Endothelial cell of umbilical vein (primary cell): ENCODE data around the gene RETREG2. TPM values are rescaled to one million over a fixed set of nuclear protein-coding genes. Genes with fewer than 3 reads are reported as not detected.

Experiments used
- BruUV-seq: library from RNA; stranded (reverse); fragments of 400-500 nt; replicated peaks from 2 replicates; lab custom pipeline; 2021; lab: Mats Ljungman, UMichigan
- CTCF ChIA-PET: fragments of 300-600, 350-600 bp; sonication (Branson Sonifier 250); formaldehyde crosslinking; loops from one replicate; lab custom pipeline; 2021; ENCODE audit warnings: antibody characterized with exemption, inconsistent platforms; lab: Charles Lee
- POLR2A ChIA-PET: fragments of 300-600, 350-600 bp; sonication (Branson Sonifier 250); formaldehyde crosslinking; loops from one replicate; lab custom pipeline; 2021; ENCODE audit warnings: antibody characterized with exemption, inconsistent platforms; lab: Charles Lee
- DNase-seq: peaks from one replicate; pipeline ENCODE4 v3.0.0-alpha.2; 2011; ENCODE audit warnings: low read depth, low spot score
- FAIRE-seq: peaks from 2 replicates; lab custom pipeline; 2011; peaks lifted over from hg19 to GRCh38; lab: Jason Lieb, UNC
- H2AFZ ChIP-seq: 2 replicates; pipeline ENCODE4 v1.6.0; 2012; ENCODE audit warnings: low read depth, low read length, control low read depth, inconsistent platforms
- H3K27ac ChIP-seq: 2 replicates; pipeline ENCODE4 v1.5.1; 2011; ENCODE audit warnings: low read depth, mild to moderate bottlenecking, control low read depth, low read length, moderate library complexity; ENCODE audit not compliant: insufficient read depth
- H3K27me3 ChIP-seq, 2 experiments: 2 replicates each; pipeline versions ENCODE4 v1.6.0 to v1.6.1; 2011; ENCODE audit warnings: low read length in 2 of 2, mixed read lengths in 1 of 2; ENCODE audit not compliant: control insufficient read depth in 2 of 2, insufficient read depth in 2 of 2
- H3K36me3 ChIP-seq, 2 experiments: 2 replicates in 1 of 2; 3 replicates in 1 of 2; pipeline ENCODE4 v1.5.1; 2011; ENCODE audit warnings: low read length in 2 of 2, mild to moderate bottlenecking in 1 of 2, moderate library complexity in 1 of 2; ENCODE audit not compliant: control insufficient read depth in 2 of 2, insufficient read depth in 2 of 2; ENCODE audit errors: extremely low read depth in 1 of 2
- H3K4me1 ChIP-seq: 3 replicates; pipeline ENCODE4 v1.5.1; 2011; ENCODE audit warnings: mild to moderate bottlenecking, low read length; ENCODE audit not compliant: control insufficient read depth, insufficient read depth; ENCODE audit errors: extremely low read depth
- H3K4me2 ChIP-seq: 2 replicates; pipeline ENCODE4 v1.6.1; 2011; ENCODE audit warnings: low read length, control low read depth, mixed read lengths; ENCODE audit not compliant: insufficient read depth
- H3K4me3 ChIP-seq, 3 experiments: fragments of 200-600 bp in 1 of 3; sonication (generic), shearing (Covaris generic) in 1 of 3; replicated peaks in 1 of 3; 2 replicates each; pipeline ENCODE4 v1.5.1; 2011 to 2016; ENCODE audit warnings: control low read depth in 3 of 3, low read length in 3 of 3, mild to moderate bottlenecking in 2 of 3, inconsistent platforms in 1 of 3, low read depth in 1 of 3, moderate library complexity in 1 of 3; ENCODE audit not compliant: insufficient read depth in 1 of 3
- H3K79me2 ChIP-seq: 2 replicates; pipeline ENCODE4 v1.6.0; 2012; ENCODE audit warnings: low read length, inconsistent platforms; ENCODE audit not compliant: control insufficient read depth, insufficient read depth
- H3K9ac ChIP-seq: replicated peaks from 2 replicates; pipeline ENCODE3; 2011; ENCODE audit warnings: low read length, control low read depth; ENCODE audit not compliant: insufficient read depth; ENCODE audit errors: extremely low read depth
- H3K9me1 ChIP-seq: replicated peaks from 3 replicates; pipeline ENCODE4 v1.6.0; 2011; ENCODE audit warnings: mild to moderate bottlenecking, low read length; ENCODE audit not compliant: control insufficient read depth, insufficient read depth; ENCODE audit errors: extremely low read depth
- H3K9me3 ChIP-seq: replicated peaks from 2 replicates; pipeline ENCODE4 v1.5.1; 2012; ENCODE audit warnings: low read length, inconsistent platforms; ENCODE audit not compliant: control insufficient read depth, insufficient read depth
- H4K20me1 ChIP-seq: replicated peaks from 2 replicates; pipeline ENCODE3; 2011; ENCODE audit warnings: mild to moderate bottlenecking, low read length; ENCODE audit not compliant: control insufficient read depth, insufficient read depth; ENCODE audit errors: extremely low read depth
- CTCF ChIP-seq, 2 donors: IDR thresholded peaks; 1 replicate in 1 of 2; 2 replicates in 1 of 2; pipeline ENCODE4 v1.5.1; 2011; ENCODE audit warnings: low read length in 2 of 2, mild to moderate bottlenecking in 2 of 2, moderate library complexity in 2 of 2, control low read depth in 1 of 2, inconsistent platforms in 1 of 2, low read depth in 1 of 2; ENCODE audit not compliant: insufficient read depth in 1 of 2; ENCODE audit errors: extremely low read depth in 1 of 2
- EZH2 ChIP-seq: IDR thresholded peaks from 2 replicates; pipeline ENCODE4 v1.6.1; 2012; ENCODE audit warnings: borderline replicate concordance, low read depth, mild to moderate bottlenecking, moderate library complexity, low read length, inconsistent platforms; ENCODE audit not compliant: severe bottlenecking
- FOS ChIP-seq: IDR thresholded peaks from 2 replicates; pipeline ENCODE4 v1.6.1; 2011; ENCODE audit warnings: mild to moderate bottlenecking, low read length, moderate library complexity, borderline replicate concordance; ENCODE audit not compliant: insufficient read depth
- GATA2 ChIP-seq: IDR thresholded peaks from 2 replicates; pipeline ENCODE4 v1.7.0; 2011; ENCODE audit warnings: low read depth, mild to moderate bottlenecking, moderate library complexity, mixed read lengths, low read length; ENCODE audit not compliant: insufficient read length, insufficient read depth
- JUN ChIP-seq: IDR thresholded peaks from 2 replicates; pipeline ENCODE4 v1.6.1; 2011; ENCODE audit warnings: borderline replicate concordance, low read depth; ENCODE audit not compliant: insufficient read length, insufficient read depth
- MYC ChIP-seq: IDR thresholded peaks from one replicate; pipeline ENCODE4 v1.6.1; 2011; ENCODE audit warnings: mild to moderate bottlenecking, low read depth, low read length
- POLR2A ChIP-seq: IDR thresholded peaks from 2 replicates; pipeline ENCODE4 v1.6.1; 2012; ENCODE audit warnings: low read depth, mild to moderate bottlenecking, control low read depth, low read length
- POLR2AphosphoS5 ChIP-seq: IDR thresholded peaks from 2 replicates; pipeline ENCODE4 v1.6.1; 2012; ENCODE audit warnings: low read depth, mild to moderate bottlenecking, control low read depth, low read length, moderate library complexity; ENCODE audit not compliant: insufficient read depth
- dilution Hi-C: fragments of 300-500 bp; cut with MboI; formaldehyde crosslinking; loops from one replicate; pipeline ENCODE4 v1.15.0; 2019; ENCODE audit warnings: low sequenced_read_pairs; ENCODE audit not compliant: extremely low pct_ligation_motif_present
- intact Hi-C: fragments of 100-400 bp; cut with micrococcal nuclease; formaldehyde crosslinking; loops from one replicate; pipeline ENCODE4 v1.10.0; 2022
- polyA plus RNA-seq, 4 experiments: library from polyadenylated mRNA; depleted of rRNA in 3 of 4; stranded (reverse) in 3 of 4; unstranded in 1 of 4; fragments of >200 nt; gene quantifications; 2 replicates each; pipeline versions ENCODE4 v1.2.1 to v1.2.3, GENCODE V29; 2011 to 2012; ENCODE audit warnings: missing spikeins in 1 of 4
- total RNA-seq: library from RNA; stranded (reverse); gene quantifications from 2 replicates; pipeline ENCODE4 v1.2.3, GENCODE V29; 2021

Gene RETREG2
- total and polyA plus RNA-seq, 2 donors (not counting 3 experiments of a cell fraction or from before 2014, with no cell fraction given), result 59.5 to 76.1 TPM

GRCh38 chr2:219174146-219174545 lies 3.9 kb upstream of the RETREG2 start:
- Histone ChIP-seq H3K79me2 (peaks cover 14% of the 10 kb centered on the region), H3K4me3 (no peak overlapping the region), H3K9me1 (no peaks in the 10 kb centered on the region), H2AFZ (no peak overlapping the region), H3K9ac (no peak overlapping the region), H3K27ac (no peak overlapping the region), H3K27me3 (no peaks in the 10 kb centered on the region), H3K4me2 (no peak overlapping the region), H3K9me3 (no peaks in the 10 kb centered on the region), H3K4me1 (peaks cover 14% of the 10 kb centered on the region), H4K20me1 (peaks cover 3% of the 10 kb centered on the region), H3K36me3 (peaks cover 0 to 19% of the 10 kb centered on the region in 2 experiments)
- CTCF ChIA-PET, result interaction anchor here (1.0 to 5.2 kb wide), 2 partner anchors 19 to 121 kb away, joined by 3 to 32 read pairs; no protein-coding TSS in a partner anchor
- intact Hi-C loops, result no loop called here
- POLR2A ChIA-PET, result no interaction called here
- dilution Hi-C loops, result no loop called here
- FAIRE-seq (no peak), DNase-seq (no peak)
- BruUV-seq, result no TSS peak
- TF ChIP-seq FOS, result no peak
- TF ChIP-seq MYC, result no peak
- TF ChIP-seq JUN, result no peak
- no peak for TF ChIP-seq EZH2
- no peak for TF ChIP-seq GATA2
- TF ChIP-seq POLR2AphosphoS5, result no peak
- TF ChIP-seq CTCF (IDR thresholded peaks at IDR 0.05; ENCODE audit: extremely low read depth in 1 of 2, insufficient read depth in 1 of 2, low read depth in 1 of 2, low read length in 2 of 2), result no peak
- no peak for TF ChIP-seq POLR2A
